ENCODE data around the gene COL28A1. TPM values are rescaled to one million over a fixed set of nuclear protein-coding genes. Genes with fewer than 3 reads are reported as not detected.

COL28A1 gene
- total and polyA plus RNA-seq, 4 donors: 0.05 to 0.50 (median 0.18) TPM

GRCh38 chr7:7424151-7424873 lies 111.4 kb downstream of the COL28A1 start:
- H3K4me3 ChIP-seq (ENCODE audit: low read depth in 1 of 3, low read length in 3 of 3): peak overlapping the region; percentile 70 to 96 (median 77)
- no peaks in the 10 kb centered on the region for H3K36me3 ChIP-seq (ENCODE audit: control insufficient read depth in 4 of 4, insufficient read depth in 3 of 4, low read depth in 1 of 4, low read length in 3 of 4)
- H3K9ac ChIP-seq (ENCODE audit: low read depth in 1 of 2, low read length in 2 of 2): peak overlapping the region in 1 of 2 donors; percentile 52
- peaks cover 0 to 5% (median 0%) of the 10 kb centered on the region in 4 donors for H3K4me1 ChIP-seq (ENCODE audit: control insufficient read depth in 4 of 4, insufficient read depth in 4 of 4, low read length in 3 of 4)
- 28% methylated on average over 14 of the region's 14 CpGs for WGBS
- TF ChIP-seq, protein P1, sequence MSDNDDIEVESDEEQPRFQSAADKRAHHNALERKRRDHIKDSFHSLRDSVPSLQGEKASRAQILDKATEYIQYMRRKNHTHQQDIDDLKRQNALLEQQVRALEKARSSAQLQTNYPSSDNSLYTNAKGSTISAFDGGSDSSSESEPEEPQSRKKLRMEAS (IDR thresholded peaks at IDR 0.05): no peak
- TF ChIP-seq RAD21 (IDR thresholded peaks at IDR 0.05) (peak; percentile 98), TAF1 (conservative IDR thresholded peaks at IDR 0.05) (no peak), YY1 (IDR thresholded peaks at IDR 0.05) (peak; percentile 69), RXRA (IDR thresholded peaks at IDR 0.05) (no peak), GABPA (IDR thresholded peaks at IDR 0.05 in 1 of 2, conservative IDR thresholded peaks at IDR 0.05 in 1 of 2) (no peak), FOXA2 (IDR thresholded peaks at IDR 0.05) (no peak)
- TF ChIP-seq, protein P2, sequence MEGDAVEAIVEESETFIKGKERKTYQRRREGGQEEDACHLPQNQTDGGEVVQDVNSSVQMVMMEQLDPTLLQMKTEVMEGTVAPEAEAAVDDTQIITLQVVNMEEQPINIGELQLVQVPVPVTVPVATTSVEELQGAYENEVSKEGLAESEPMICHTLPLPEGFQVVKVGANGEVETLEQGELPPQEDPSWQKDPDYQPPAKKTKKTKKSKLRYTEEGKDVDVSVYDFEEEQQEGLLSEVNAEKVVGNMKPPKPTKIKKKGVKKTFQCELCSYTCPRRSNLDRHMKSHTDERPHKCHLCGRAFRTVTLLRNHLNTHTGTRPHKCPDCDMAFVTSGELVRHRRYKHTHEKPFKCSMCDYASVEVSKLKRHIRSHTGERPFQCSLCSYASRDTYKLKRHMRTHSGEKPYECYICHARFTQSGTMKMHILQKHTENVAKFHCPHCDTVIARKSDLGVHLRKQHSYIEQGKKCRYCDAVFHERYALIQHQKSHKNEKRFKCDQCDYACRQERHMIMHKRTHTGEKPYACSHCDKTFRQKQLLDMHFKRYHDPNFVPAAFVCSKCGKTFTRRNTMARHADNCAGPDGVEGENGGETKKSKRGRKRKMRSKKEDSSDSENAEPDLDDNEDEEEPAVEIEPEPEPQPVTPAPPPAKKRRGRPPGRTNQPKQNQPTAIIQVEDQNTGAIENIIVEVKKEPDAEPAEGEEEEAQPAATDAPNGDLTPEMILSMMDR (IDR thresholded peaks at IDR 0.05; ENCODE audit: low read depth, low read length, missing input control): peak; percentile 86
- no peaks in the 10 kb centered on the region for H3K9me3 ChIP-seq (ENCODE audit: control insufficient read depth in 4 of 4, low read length in 3 of 4)
- H3K27ac ChIP-seq (ENCODE audit: low read depth in 1 of 2, low read length in 2 of 2): no peak overlapping the region
- H3K27me3 ChIP-seq (ENCODE audit: control insufficient read depth in 4 of 4, insufficient read depth in 4 of 4, low read length in 3 of 4): no peaks in the 10 kb centered on the region
- peak; percentile 66 for DNase-seq (ENCODE audit: low spot score)

- peaks cover 0 to 5% (median 0%) of the 10 kb centered on the region in 4 donors for H3K4me1 ChIP-seq (ENCODE audit: control insufficient read depth in 4 of 4, insufficient read depth in 4 of 4, low read length in 3 of 4)
- no peaks in the 10 kb centered on the region for H3K27me3 ChIP-seq (ENCODE audit: control insufficient read depth in 4 of 4, insufficient read depth in 4 of 4, low read length in 3 of 4)
- H3K27ac ChIP-seq (ENCODE audit: low read depth in 1 of 2, low read length in 2 of 2): no peak overlapping the region
- no peak for DNase-seq (ENCODE audit: low spot score)
- H3K9ac ChIP-seq (ENCODE audit: low read depth in 1 of 2, low read length in 2 of 2): no peak overlapping the region
- H3K9me3 ChIP-seq (ENCODE audit: control insufficient read depth in 4 of 4, low read length in 3 of 4): no peaks in the 10 kb centered on the region
- H3K36me3 ChIP-seq (ENCODE audit: control insufficient read depth in 4 of 4, insufficient read depth in 3 of 4, low read depth in 1 of 4, low read length in 3 of 4): no peaks in the 10 kb centered on the region
- no peak overlapping the region for H3K4me3 ChIP-seq (ENCODE audit: low read depth in 1 of 3, low read length in 3 of 3)
- 92% methylated on average over 6 of the region's 6 CpGs for WGBS
- TF ChIP-seq RXRA (IDR thresholded peaks at IDR 0.05): no peak
- TF ChIP-seq ZBTB33 (IDR thresholded peaks at IDR 0.05): no peak
- TF ChIP-seq, protein P1 (IDR thresholded peaks at IDR 0.05): no peak
- TF ChIP-seq HNF4A (conservative IDR thresholded peaks at IDR 0.05): no peak
- TF ChIP-seq, protein P2 (IDR thresholded peaks at IDR 0.05; ENCODE audit: low read depth, low read length, missing input control): no peak
- no peak for TF ChIP-seq EGR1 (IDR thresholded peaks at IDR 0.05; ENCODE audit: low read depth in 2 of 2)
- no peak for TF ChIP-seq YY1 (IDR thresholded peaks at IDR 0.05)
- TF ChIP-seq, protein P3, sequence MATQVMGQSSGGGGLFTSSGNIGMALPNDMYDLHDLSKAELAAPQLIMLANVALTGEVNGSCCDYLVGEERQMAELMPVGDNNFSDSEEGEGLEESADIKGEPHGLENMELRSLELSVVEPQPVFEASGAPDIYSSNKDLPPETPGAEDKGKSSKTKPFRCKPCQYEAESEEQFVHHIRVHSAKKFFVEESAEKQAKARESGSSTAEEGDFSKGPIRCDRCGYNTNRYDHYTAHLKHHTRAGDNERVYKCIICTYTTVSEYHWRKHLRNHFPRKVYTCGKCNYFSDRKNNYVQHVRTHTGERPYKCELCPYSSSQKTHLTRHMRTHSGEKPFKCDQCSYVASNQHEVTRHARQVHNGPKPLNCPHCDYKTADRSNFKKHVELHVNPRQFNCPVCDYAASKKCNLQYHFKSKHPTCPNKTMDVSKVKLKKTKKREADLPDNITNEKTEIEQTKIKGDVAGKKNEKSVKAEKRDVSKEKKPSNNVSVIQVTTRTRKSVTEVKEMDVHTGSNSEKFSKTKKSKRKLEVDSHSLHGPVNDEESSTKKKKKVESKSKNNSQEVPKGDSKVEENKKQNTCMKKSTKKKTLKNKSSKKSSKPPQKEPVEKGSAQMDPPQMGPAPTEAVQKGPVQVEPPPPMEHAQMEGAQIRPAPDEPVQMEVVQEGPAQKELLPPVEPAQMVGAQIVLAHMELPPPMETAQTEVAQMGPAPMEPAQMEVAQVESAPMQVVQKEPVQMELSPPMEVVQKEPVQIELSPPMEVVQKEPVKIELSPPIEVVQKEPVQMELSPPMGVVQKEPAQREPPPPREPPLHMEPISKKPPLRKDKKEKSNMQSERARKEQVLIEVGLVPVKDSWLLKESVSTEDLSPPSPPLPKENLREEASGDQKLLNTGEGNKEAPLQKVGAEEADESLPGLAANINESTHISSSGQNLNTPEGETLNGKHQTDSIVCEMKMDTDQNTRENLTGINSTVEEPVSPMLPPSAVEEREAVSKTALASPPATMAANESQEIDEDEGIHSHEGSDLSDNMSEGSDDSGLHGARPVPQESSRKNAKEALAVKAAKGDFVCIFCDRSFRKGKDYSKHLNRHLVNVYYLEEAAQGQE (IDR thresholded peaks at IDR 0.05): no peak
- TF ChIP-seq JUND (IDR thresholded peaks at IDR 0.05): no peak
- TF ChIP-seq NR2F2 (IDR thresholded peaks at IDR 0.05): no peak
- TF ChIP-seq ATF3 (IDR thresholded peaks at IDR 0.05): no peak
- TF ChIP-seq RAD21 (IDR thresholded peaks at IDR 0.05): no peak
- no peak for TF ChIP-seq FOXA1 (IDR thresholded peaks at IDR 0.05)
- no peak for TF ChIP-seq GABPA (IDR thresholded peaks at IDR 0.05 in 1 of 2, conservative IDR thresholded peaks at IDR 0.05 in 1 of 2)
- TF ChIP-seq TAF1 (conservative IDR thresholded peaks at IDR 0.05): no peak
- TF ChIP-seq FOXA2 (IDR thresholded peaks at IDR 0.05): no peak
- no peak for TF ChIP-seq HNF4G (IDR thresholded peaks at IDR 0.05)
Observed at GRCh38 chr7:7422641-7423040, 113.0 kb downstream of the COL28A1 start.

Measured in liver (tissue), 9 donors.